ENCODE results near the gene FBXO24. TPM values are rescaled to one million over a fixed set of nuclear protein-coding genes. Genes with fewer than 3 reads are reported as not detected.

FBXO24 gene
- total RNA-seq, 2 experiments from 2014 or later = 0.16 to 1.7 TPM

GRCh38 chr7:100627238-100627549, 41.1 kb downstream of the FBXO24 start:
- no peak for TF ChIP-seq CTCF (conservative IDR thresholded peaks at IDR 0.05; ENCODE audit: low read length)
- TF ChIP-seq EZH2phosphoT487 (IDR thresholded peaks at IDR 0.05; ENCODE audit: borderline replicate concordance, low read depth, low read length) = no peak
- Histone ChIP-seq H3K27ac (ENCODE audit: low read depth, low read length, poor library complexity, severe bottlenecking) (no peak overlapping the region), H3K36me3 (ENCODE audit: insufficient read depth, low read length) (no peaks in the 10 kb centered on the region), H3K79me2 (ENCODE audit: insufficient read depth, low read depth, low read length) (no peaks in the 10 kb centered on the region), H3K4me2 (ENCODE audit: low read length) (peak overlapping the region; percentile 94), H3K9me2 (ENCODE audit: insufficient read depth, low read length) (no peaks in the 10 kb centered on the region), H3K4me1 (ENCODE audit: insufficient read depth, low read length, poor library complexity, severe bottlenecking) (peaks cover 12% of the 10 kb centered on the region), H4K20me1 (ENCODE audit: insufficient read depth, low read length) (no peaks in the 10 kb centered on the region), H3K4me3 (ENCODE audit: low read depth, low read length, poor library complexity, severe bottlenecking) (peak overlapping the region; percentile 62), H3K9me3 (ENCODE audit: low read length) (no peaks in the 10 kb centered on the region), H2AFZ (ENCODE audit: low read length) (no peak overlapping the region)
- intact Hi-C loops (cut with micrococcal nuclease; ENCODE audit: unreplicated experiment) = loop anchor here (2.0 kb wide), 1 partner anchor 14 kb away; the partner anchor contains the start of gene MOSPD3
- POLR2A ChIA-PET = interaction anchor here (0.6 to 2.2 kb wide), 2 partner anchors 15 to 24 kb away, joined by 3 to 12 read pairs; partner anchors contain the start of gene MOSPD3
- BruUV-seq (replicated peaks) = no TSS peak
- no peak for DNase-seq (ENCODE audit: low spot score)
- CTCF ChIA-PET (ENCODE audit: unreplicated experiment) = no interaction called here

DNA sequence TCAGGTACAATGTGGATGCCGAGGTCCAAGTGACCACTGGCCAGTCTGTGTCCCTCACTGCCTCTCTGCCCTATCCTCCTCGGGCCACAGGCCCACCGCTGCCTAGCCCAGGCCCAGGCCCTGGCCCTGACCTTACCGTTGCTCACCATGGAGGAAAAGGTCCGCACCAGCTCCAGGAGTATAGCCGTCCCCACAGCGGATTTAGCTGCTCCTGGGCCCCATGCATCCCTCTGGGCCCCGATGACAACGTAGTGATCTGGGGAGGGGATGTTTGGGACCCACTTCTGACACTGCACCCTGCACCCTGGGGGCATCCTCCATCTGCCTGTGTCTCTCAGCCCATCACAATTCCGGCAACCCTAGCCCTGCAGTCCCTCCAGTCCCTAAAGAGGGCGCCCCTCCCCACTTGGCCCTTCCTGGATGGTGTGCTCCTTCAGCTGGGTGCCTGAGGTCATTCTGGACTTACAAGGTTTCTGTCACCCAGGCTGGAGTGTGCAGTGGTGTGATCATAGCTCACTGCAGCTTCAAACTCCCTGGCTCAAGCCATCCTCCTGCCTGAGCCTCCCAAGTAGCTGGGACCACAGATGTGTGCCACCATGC, 43.1 kb downstream of the FBXO24 start:
- no TSS peak for BruUV-seq (replicated peaks)
- Histone ChIP-seq H3K9me3 (ENCODE audit: low read length) (no peaks in the 10 kb centered on the region), H3K9me2 (ENCODE audit: insufficient read depth, low read length) (no peaks in the 10 kb centered on the region), H3K4me1 (ENCODE audit: insufficient read depth, low read length, poor library complexity, severe bottlenecking) (peaks cover 19% of the 10 kb centered on the region), H2AFZ (ENCODE audit: low read length) (no peak overlapping the region), H3K4me2 (ENCODE audit: low read length) (no peak overlapping the region), H3K79me2 (ENCODE audit: insufficient read depth, low read depth, low read length) (no peaks in the 10 kb centered on the region), H3K27ac (ENCODE audit: low read depth, low read length, poor library complexity, severe bottlenecking) (no peak overlapping the region), H4K20me1 (ENCODE audit: insufficient read depth, low read length) (no peaks in the 10 kb centered on the region), H3K4me3 (ENCODE audit: low read depth, low read length, poor library complexity, severe bottlenecking) (no peak overlapping the region), H3K36me3 (ENCODE audit: insufficient read depth, low read length) (no peaks in the 10 kb centered on the region)
- CTCF ChIA-PET (ENCODE audit: unreplicated experiment) = no interaction called here
- peak; percentile 65 for DNase-seq (ENCODE audit: low spot score)
- intact Hi-C loops (cut with micrococcal nuclease; ENCODE audit: unreplicated experiment) = no loop called here
- TF ChIP-seq CTCF (conservative IDR thresholded peaks at IDR 0.05; ENCODE audit: low read length) (peak; percentile 78), EZH2phosphoT487 (IDR thresholded peaks at IDR 0.05; ENCODE audit: borderline replicate concordance, low read depth, low read length) (no peak)
- POLR2A ChIA-PET = interaction anchor here (0.5 to 1.8 kb wide), 3 partner anchors 11 to 187 kb away, joined by 3 to 5 read pairs (median 3); no protein-coding TSS in a partner anchor

DNA sequence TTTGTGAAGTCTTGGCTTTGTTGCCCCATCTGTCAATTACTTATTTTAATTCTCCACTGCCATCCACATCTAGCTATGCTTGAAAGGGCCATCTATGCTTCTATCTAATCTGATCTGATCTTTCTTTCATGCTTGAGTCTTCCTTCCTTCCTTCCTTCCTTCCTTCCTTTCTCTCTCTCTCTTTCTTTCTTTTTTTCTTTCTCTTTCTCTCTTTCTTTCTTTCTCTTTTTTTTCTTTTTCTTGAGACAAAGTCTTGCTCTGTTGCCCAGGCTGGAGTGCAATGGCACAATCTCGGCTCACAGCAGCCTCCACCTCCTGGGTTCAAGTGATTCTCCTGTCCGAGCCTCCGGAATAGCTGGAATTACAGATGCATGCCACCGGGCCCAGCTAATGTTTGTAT, 43.9 kb downstream of the FBXO24 start:
- ChIA-PET POLR2A (interaction anchor here (0.7 to 1.8 kb wide), 3 partner anchors 12 to 167 kb away, joined by 3 to 5 read pairs (median 3); no protein-coding TSS in a partner anchor), CTCF (ENCODE audit: unreplicated experiment) (no interaction called here)
- BruUV-seq (replicated peaks) = no TSS peak

More for the DNA sequence above, 43.9 kb downstream of the FBXO24 start:
- no peaks in the 10 kb centered on the region for H3K79me2 ChIP-seq (ENCODE audit: insufficient read depth, low read depth, low read length)
- peaks cover 19% of the 10 kb centered on the region for H3K4me1 ChIP-seq (ENCODE audit: insufficient read depth, low read length, poor library complexity, severe bottlenecking)
- H3K27ac ChIP-seq (ENCODE audit: low read depth, low read length, poor library complexity, severe bottlenecking) = no peak overlapping the region
- intact Hi-C loops (cut with micrococcal nuclease; ENCODE audit: unreplicated experiment) = no loop called here
- TF ChIP-seq CTCF (conservative IDR thresholded peaks at IDR 0.05; ENCODE audit: low read length) = no peak
- TF ChIP-seq EZH2phosphoT487 (IDR thresholded peaks at IDR 0.05; ENCODE audit: borderline replicate concordance, low read depth, low read length) = no peak
- no peaks in the 10 kb centered on the region for H3K36me3 ChIP-seq (ENCODE audit: insufficient read depth, low read length)
- no peaks in the 10 kb centered on the region for H4K20me1 ChIP-seq (ENCODE audit: insufficient read depth, low read length)
- H3K4me2 ChIP-seq (ENCODE audit: low read length) = no peak overlapping the region
- no peaks in the 10 kb centered on the region for H3K9me2 ChIP-seq (ENCODE audit: insufficient read depth, low read length)
- no peaks in the 10 kb centered on the region for H3K9me3 ChIP-seq (ENCODE audit: low read length)
- H3K4me3 ChIP-seq (ENCODE audit: low read depth, low read length, poor library complexity, severe bottlenecking) = no peak overlapping the region
- H2AFZ ChIP-seq (ENCODE audit: low read length) = no peak overlapping the region
- DNase-seq (ENCODE audit: low spot score) = no peak
